Measurements from ENCODE around the gene FANCE. TPM values are rescaled to one million over a fixed set of nuclear protein-coding genes. Genes with fewer than 3 reads are reported as not detected.
A peak's percentile ranks its signal among the peaks of the same experiment; 100 is the strongest.
"Not testable (repeated sequence)": the region's sequence is repeated elsewhere in the genome, so short reads cannot be mapped to it uniquely, and the experiment has no call there.

Gene FANCE
- total RNA-seq, 1 donor from 2014 or later = 12.7 TPM

DNA sequence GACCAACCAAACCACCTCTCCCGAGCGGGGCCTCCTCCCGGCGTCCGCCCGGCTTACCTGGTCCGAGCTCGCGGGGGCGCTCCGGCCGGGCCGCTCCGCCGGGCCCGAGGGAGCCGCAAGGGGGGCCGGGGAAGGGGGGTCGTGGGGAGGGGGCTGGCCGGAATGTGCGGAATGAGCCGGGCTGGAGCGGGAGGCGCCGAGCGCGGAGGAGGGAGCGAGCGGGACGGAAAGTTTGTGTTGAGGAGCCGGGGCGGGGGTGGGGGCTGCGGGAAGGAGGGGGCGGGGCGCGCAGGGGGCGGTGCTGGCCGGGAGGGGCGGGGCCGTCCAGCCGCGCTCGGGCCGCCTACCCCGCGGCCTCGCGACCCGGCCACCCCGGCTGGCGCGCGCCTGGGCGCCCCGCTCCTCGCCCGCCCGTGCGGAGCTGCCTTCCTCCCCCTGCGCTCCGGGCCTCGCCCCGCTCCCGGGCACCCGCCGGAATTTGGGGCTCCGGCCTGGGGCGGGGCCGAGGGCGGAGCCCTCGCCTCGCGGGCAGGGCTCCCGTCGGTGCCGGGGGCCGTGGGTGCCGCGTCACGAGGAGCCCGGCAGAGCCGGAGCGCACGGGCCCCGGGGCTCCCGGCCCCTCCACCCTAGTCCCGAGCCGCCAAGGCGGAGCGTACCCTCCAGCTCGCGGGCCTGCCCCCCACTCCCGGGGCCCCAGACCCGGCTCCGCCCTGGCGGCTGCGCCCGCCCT lies 44.9 kb downstream of the FANCE start, which contains the start of gene TEAD3:
Gene TEAD3, minus strand, starts transcription at position 239 of the 730 bp plus-strand sequence.
- peak; percentile 10 to 31 for DNase-seq (ENCODE audit: low read depth in 2 of 2)

DNA sequence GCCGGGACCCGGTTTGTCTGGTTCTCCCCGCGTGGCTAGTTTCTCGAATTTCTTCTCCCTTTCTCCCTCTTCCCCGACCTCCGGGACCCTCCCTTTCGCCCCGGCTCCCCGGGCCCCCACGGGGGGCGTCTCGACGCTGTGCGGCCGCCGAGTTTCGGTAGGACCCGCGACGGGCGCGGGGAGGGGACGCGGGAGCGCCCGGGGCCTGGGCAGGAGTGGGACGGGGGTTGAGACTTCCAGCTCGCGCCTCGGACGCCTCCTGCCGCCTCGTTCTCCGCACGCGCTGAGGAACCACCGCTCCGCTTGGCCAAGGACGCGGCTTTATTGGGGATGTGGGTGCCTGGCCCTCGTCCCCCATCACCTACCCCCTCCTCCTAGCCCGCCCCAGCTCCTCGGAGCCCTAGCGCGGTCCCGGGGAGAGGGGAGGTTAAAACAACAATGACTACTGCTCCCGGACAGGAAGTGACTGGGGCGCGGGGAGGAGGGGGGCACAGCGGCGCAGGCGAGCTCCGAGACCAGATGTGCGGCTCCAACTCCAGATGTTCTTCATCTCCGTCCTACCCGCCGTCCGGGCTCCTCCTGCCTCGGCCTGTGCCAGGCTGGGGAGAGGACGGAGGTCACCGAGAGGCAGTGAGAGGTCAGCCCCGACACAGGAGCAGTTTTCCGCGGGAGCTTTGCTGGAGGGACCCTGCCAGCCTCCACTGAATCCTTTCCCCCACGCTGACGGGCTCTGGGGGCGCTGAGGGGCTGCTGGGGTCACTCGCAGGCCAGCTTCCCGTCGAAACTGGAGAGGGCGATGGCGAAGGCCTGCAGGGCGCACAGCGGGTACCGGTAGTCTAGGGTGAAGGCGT lies 45.7 kb downstream of the FANCE start:
- peak in 1 of 2 donors; percentile 44 for DNase-seq (ENCODE audit: low read depth in 2 of 2)

GRCh38 chr6:35498422-35499067 lies 46.4 kb downstream of the FANCE start:
- DNase-seq (ENCODE audit: low read depth in 2 of 2) = no peak

GRCh38 chr6:35499372-35499771 lies 47.2 kb downstream of the FANCE start:
- no peak for DNase-seq (ENCODE audit: low read depth in 2 of 2)

DNA sequence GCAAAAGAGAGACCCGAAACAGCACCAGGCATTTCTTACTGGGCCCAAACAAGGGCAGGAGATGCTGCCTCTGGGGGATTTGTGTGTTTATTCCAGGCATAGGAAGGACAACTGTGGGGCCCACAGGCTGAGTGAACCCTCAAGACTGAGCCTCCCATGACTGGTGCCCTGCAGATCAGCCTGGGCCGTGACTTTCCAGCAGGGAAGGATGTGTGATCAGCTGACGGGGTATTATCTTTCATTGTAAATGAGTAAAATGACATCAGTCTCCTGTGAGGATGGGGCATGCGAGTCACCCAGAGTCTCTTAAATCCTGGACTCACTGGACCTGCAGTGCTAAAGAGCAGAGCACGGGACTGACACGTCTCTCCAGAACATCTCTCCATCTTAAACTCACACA lies 48.6 kb downstream of the FANCE start:
- peak; percentile 17 to 28 for DNase-seq (ENCODE audit: low read depth in 2 of 2)

- no peak for DNase-seq (ENCODE audit: low read depth in 2 of 2)
Measured at GRCh38 chr6:35501784-35502183, 49.6 kb downstream of the FANCE start.

DNA sequence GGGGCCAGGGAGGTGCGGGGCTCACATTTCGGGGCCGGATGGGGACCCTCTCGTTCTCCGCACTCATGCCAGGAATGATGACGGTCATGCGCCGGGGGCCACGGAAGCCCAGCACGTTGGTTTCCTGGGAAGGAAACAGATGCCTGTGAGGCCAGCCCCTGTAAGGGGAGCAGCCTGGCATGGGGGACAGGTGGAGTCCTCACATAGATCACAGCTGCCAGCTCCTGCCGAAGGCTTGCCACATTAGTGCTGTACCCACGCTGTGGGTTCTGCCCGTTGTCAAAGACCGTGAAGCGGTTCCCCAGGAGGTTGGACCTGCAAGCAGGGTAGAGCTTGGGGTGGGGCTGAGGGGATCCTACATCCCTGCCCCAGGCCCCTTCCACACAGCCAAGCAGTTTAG lies 51.4 kb downstream of the FANCE start:
- no peak for DNase-seq (ENCODE audit: low read depth in 2 of 2)

GRCh38 chr6:35505999-35506412 lies 53.9 kb downstream of the FANCE start:
- no peak for DNase-seq (ENCODE audit: low read depth in 2 of 2)

- no peak for DNase-seq (ENCODE audit: low read depth in 2 of 2)
Measured at GRCh38 chr6:35506536-35506935, 54.4 kb downstream of the FANCE start.

GRCh38 chr6:35507221-35507620 lies 55.1 kb downstream of the FANCE start:
- no peak for DNase-seq (ENCODE audit: low read depth in 2 of 2)

- no peak for DNase-seq (ENCODE audit: low read depth in 2 of 2)
Measured at GRCh38 chr6:35508027-35508426, 55.9 kb downstream of the FANCE start.

GRCh38 chr6:35508542-35508941 lies 56.4 kb downstream of the FANCE start:
- no peak for DNase-seq (ENCODE audit: low read depth in 2 of 2)

- DNase-seq (ENCODE audit: low read depth in 2 of 2) = no peak
Measured at GRCh38 chr6:35510916-35511561, 58.9 kb downstream of the FANCE start.

DNA sequence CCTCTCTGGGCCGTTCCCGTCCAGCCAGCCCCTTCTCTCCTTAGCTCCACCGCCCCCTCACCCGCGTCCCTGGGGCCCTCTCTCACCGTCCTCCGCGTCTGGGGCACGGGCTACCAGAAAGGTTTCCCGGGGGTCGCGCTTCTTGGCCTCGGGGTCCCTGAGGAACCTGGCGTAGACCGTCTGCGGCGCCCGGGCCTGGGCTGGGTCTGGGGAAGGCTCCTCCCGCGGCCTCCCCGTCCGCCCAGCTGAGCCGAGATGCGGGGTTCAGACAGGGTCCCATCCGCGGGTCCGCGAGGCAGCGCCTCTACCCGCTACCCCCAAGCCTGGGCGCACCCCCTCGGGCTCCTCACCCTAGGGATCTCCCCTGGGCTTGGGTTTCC lies 59.4 kb downstream of the FANCE start:
- DNase-seq (ENCODE audit: low read depth in 2 of 2) = no peak

DNA sequence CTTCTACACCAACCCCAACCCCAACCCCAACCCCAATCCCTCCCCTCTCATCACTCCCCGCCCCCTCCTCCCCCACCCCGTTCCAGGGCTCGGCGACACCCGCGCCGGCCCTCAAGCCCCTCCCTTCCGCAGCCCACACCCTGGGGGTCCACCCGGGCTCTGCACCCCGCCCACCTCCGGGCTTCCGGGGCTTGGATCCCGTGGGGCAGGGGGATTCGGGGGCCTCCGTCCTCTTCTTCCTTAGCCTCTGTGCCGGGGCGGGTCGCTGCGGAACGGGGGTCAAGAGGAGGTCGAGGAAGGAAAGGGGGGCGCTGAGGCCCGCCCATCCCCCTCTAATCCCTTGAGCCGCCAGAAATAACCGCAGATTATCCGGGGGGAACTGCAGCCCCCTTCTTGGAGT lies 59.9 kb downstream of the FANCE start:
- no peak for DNase-seq (ENCODE audit: low read depth in 2 of 2)

GRCh38 chr6:35512740-35513139 lies 60.6 kb downstream of the FANCE start, which contains the start of gene TULP1:
TSS of gene TULP1 (minus strand) at chr6:35512896. CDS start at chr6:35512858, 38 bp downstream.
- no peak for DNase-seq (ENCODE audit: low read depth in 2 of 2)

- DNase-seq (ENCODE audit: low read depth in 2 of 2) = no peak
Measured at GRCh38 chr6:35514587-35514986, 62.4 kb downstream of the FANCE start.

DNA sequence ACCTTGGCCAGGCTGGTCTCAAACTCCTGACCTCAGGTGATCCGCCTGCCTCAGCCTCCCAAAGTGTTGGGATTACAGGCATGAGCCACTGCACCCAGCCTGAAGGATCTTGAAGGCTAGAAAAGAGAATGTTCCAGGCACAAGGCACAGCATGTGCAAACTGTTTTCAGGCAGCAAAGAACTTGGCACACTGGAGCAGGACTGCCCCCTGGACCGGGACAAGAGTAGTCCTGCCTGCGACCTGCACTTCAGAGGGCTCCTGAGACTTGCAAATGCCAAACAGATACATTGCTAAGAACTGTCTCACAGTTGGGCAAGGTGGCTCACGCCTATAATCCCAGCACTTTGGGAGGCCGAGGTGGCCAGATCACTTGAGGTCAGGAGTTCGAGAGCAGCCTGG lies 63.8 kb downstream of the FANCE start:
- DNase-seq (ENCODE audit: low read depth in 2 of 2) = not testable (repeated sequence)

Measured in lung microvascular endothelial cell (primary cell).